ENCODE measurements around the gene MICAL2. TPM values are rescaled to one million over a fixed set of nuclear protein-coding genes. Genes with fewer than 3 reads are reported as not detected.

Gene MICAL2
- total and polyA plus RNA-seq, 3 donors from 2014 or later, result 224 to 461 (median 401) TPM

GRCh38 chr11:12088047-12088481 lies 22.3 kb upstream of the MICAL2 start:
- no peaks in the 10 kb centered on the region for H3K9me3 ChIP-seq
- no peak for TF ChIP-seq POLR2A (IDR thresholded peaks at IDR 0.05)
- TF ChIP-seq, protein P1, sequence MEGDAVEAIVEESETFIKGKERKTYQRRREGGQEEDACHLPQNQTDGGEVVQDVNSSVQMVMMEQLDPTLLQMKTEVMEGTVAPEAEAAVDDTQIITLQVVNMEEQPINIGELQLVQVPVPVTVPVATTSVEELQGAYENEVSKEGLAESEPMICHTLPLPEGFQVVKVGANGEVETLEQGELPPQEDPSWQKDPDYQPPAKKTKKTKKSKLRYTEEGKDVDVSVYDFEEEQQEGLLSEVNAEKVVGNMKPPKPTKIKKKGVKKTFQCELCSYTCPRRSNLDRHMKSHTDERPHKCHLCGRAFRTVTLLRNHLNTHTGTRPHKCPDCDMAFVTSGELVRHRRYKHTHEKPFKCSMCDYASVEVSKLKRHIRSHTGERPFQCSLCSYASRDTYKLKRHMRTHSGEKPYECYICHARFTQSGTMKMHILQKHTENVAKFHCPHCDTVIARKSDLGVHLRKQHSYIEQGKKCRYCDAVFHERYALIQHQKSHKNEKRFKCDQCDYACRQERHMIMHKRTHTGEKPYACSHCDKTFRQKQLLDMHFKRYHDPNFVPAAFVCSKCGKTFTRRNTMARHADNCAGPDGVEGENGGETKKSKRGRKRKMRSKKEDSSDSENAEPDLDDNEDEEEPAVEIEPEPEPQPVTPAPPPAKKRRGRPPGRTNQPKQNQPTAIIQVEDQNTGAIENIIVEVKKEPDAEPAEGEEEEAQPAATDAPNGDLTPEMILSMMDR (IDR thresholded peaks at IDR 0.05), result peak; percentile 31 to 63 (median 32)
- no peaks in the 10 kb centered on the region for H3K36me3 ChIP-seq (ENCODE audit: low read depth, missing control alignments)
- peaks cover 53% of the 10 kb centered on the region for H3K4me1 ChIP-seq
- intact Hi-C loops (cut with DNase I; ENCODE audit: low total_unique reads), result no loop called here
- WGBS, 2 donors, result 26 to 40% methylated on average over 7 of the region's 7 CpGs
- peak overlapping the region; percentile 83 to 93 for H3K27ac ChIP-seq
- DNase-seq, result peak; percentile 85
- no peaks in the 10 kb centered on the region for H3K27me3 ChIP-seq
- no peak overlapping the region for H3K4me3 ChIP-seq

- peaks cover 53% of the 10 kb centered on the region for H3K4me1 ChIP-seq
Measured at GRCh38 chr11:12088531-12088930, 21.9 kb upstream of the MICAL2 start.

DNA sequence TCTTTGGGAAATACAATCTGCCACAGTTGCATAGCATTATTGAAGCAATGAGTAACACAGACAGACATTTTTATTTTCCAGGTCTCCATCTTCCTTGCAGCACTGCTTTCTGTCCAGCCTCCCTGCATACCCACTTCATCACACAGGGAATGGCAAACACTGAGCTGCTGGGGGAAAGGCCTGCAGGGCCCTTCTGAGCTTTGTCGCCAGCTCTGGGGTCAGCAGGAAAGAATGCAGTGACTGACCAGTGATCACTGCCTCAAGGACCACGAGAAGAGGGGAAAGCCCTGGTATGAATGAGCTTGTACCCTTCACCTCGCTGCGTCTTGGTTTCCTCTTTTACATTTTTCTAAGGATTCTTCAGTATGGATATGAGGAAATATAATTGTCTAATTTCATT lies 21.3 kb upstream of the MICAL2 start:
- 84 to 95% methylated on average over 4 of the region's 4 CpGs for WGBS, 2 donors
- no peak for TF ChIP-seq POLR2A (IDR thresholded peaks at IDR 0.05)
- TF ChIP-seq, protein P1 (IDR thresholded peaks at IDR 0.05), result no peak
- H3K27ac ChIP-seq, result no peak overlapping the region
- H3K36me3 ChIP-seq (ENCODE audit: low read depth, missing control alignments), result no peaks in the 10 kb centered on the region
- intact Hi-C loops (cut with DNase I; ENCODE audit: low total_unique reads), result no loop called here
- no peak overlapping the region for H3K4me3 ChIP-seq
- no peak for DNase-seq
- no peaks in the 10 kb centered on the region for H3K27me3 ChIP-seq
- H3K4me1 ChIP-seq, result peaks cover 55% of the 10 kb centered on the region
- no peaks in the 10 kb centered on the region for H3K9me3 ChIP-seq

More at GRCh38 chr11:12088531-12088930, 21.9 kb upstream of the MICAL2 start:
- Histone ChIP-seq H3K9me3 (no peaks in the 10 kb centered on the region), H3K27ac (peak overlapping the region; percentile 83 to 93), H3K36me3 (ENCODE audit: low read depth, missing control alignments) (no peaks in the 10 kb centered on the region), H3K27me3 (no peaks in the 10 kb centered on the region), H3K4me3 (no peak overlapping the region)
- WGBS, 2 donors, result 90 to 93% methylated on average over 9 of the region's 9 CpGs
- DNase-seq, result no peak
- TF ChIP-seq, protein P1 (IDR thresholded peaks at IDR 0.05), result no peak
- TF ChIP-seq POLR2A (IDR thresholded peaks at IDR 0.05), result no peak
- intact Hi-C loops (cut with DNase I; ENCODE audit: low total_unique reads), result no loop called here

- 71 to 83% methylated on average over 2 of the region's 2 CpGs for WGBS, 2 donors
- intact Hi-C loops (cut with DNase I; ENCODE audit: low total_unique reads), result no loop called here
- Histone ChIP-seq H3K4me1 (peaks cover 59% of the 10 kb centered on the region), H3K4me3 (no peak overlapping the region), H3K9me3 (no peaks in the 10 kb centered on the region), H3K36me3 (ENCODE audit: low read depth, missing control alignments) (no peaks in the 10 kb centered on the region), H3K27me3 (no peaks in the 10 kb centered on the region), H3K27ac (no peak overlapping the region)
- TF ChIP-seq, protein P1 (IDR thresholded peaks at IDR 0.05), result no peak
- no peak for TF ChIP-seq POLR2A (IDR thresholded peaks at IDR 0.05)
- no peak for DNase-seq
Measured at GRCh38 chr11:12089473-12089872, 20.9 kb upstream of the MICAL2 start.

- Histone ChIP-seq H3K4me1 (peaks cover 66% of the 10 kb centered on the region), H3K27ac (peak overlapping the region in 1 of 2 donors; percentile 22), H3K36me3 (ENCODE audit: low read depth, missing control alignments) (no peaks in the 10 kb centered on the region), H3K9me3 (no peaks in the 10 kb centered on the region), H3K27me3 (no peaks in the 10 kb centered on the region), H3K4me3 (no peak overlapping the region)
- DNase-seq, result no peak
- TF ChIP-seq, protein P1 (IDR thresholded peaks at IDR 0.05), result no peak
- TF ChIP-seq POLR2A (IDR thresholded peaks at IDR 0.05), result no peak
- intact Hi-C loops (cut with DNase I; ENCODE audit: low total_unique reads), result no loop called here
- 66 to 78% methylated on average over 3 to 4 of the region's 4 CpGs for WGBS, 2 donors
Measured at GRCh38 chr11:12090061-12090591, 20.3 kb upstream of the MICAL2 start.
